ENCODE measurements around the gene DNM3.

Gene DNM3

GRCh38 chr1:172146141-172146850, 305.0 kb downstream of the DNM3 start:
- DNase-seq: no peak

- DNase-seq: no peak
These were observed 306.2 kb downstream of the DNM3 start for GRCh38 chr1:172147541-172147940.

GRCh38 chr1:172148213-172148612, 306.9 kb downstream of the DNM3 start:
- DNase-seq: peak; percentile 60

- DNase-seq: no peak
These were observed 307.4 kb downstream of the DNM3 start for GRCh38 chr1:172148707-172149106.

- no peak for DNase-seq
These were observed 308.0 kb downstream of the DNM3 start for GRCh38 chr1:172149346-172149745.

GRCh38 chr1:172154551-172154950, 313.3 kb downstream of the DNM3 start:
- DNase-seq: peak; percentile 89

GRCh38 chr1:172155766-172156165, 314.5 kb downstream of the DNM3 start:
- no peak for DNase-seq

- DNase-seq: no peak
These were observed 320.9 kb downstream of the DNM3 start for GRCh38 chr1:172162236-172162635.

- peak; percentile 71 for DNase-seq
These were observed 322.4 kb downstream of the DNM3 start for GRCh38 chr1:172163498-172164215.

- no peak for DNase-seq
These were observed 324.1 kb downstream of the DNM3 start for GRCh38 chr1:172165403-172165802.

- peak; percentile 98 for DNase-seq
These were observed 326.7 kb downstream of the DNM3 start for GRCh38 chr1:172167796-172168596.

- no peak for DNase-seq
These were observed 327.2 kb downstream of the DNM3 start for GRCh38 chr1:172168597-172168872.

- no peak for DNase-seq
These were observed 328.5 kb downstream of the DNM3 start for GRCh38 chr1:172169836-172170235.

GRCh38 chr1:172172352-172172831, 331.1 kb downstream of the DNM3 start:
- peak; percentile 92 for DNase-seq

- no peak for DNase-seq
These were observed 334.9 kb downstream of the DNM3 start for GRCh38 chr1:172176206-172176605.

- DNase-seq: no peak
These were observed 336.6 kb downstream of the DNM3 start for GRCh38 chr1:172177849-172178248.

- no peak for DNase-seq
These were observed 337.6 kb downstream of the DNM3 start for GRCh38 chr1:172178886-172179285.

- DNase-seq: no peak
These were observed 338.6 kb downstream of the DNM3 start for GRCh38 chr1:172179918-172180317.

GRCh38 chr1:172180501-172181285, 339.4 kb downstream of the DNM3 start:
- DNase-seq: peak; percentile 56

GRCh38 chr1:172184506-172185191, 343.4 kb downstream of the DNM3 start:
- DNase-seq: peak; percentile 57

- peak; percentile 74 for DNase-seq
These were observed 343.9 kb downstream of the DNM3 start for GRCh38 chr1:172185211-172185610.

GRCh38 chr1:172185996-172186395, 344.7 kb downstream of the DNM3 start:
- peak; percentile 27 for DNase-seq
